ENCODE data around the gene PCSK6. TPM values are rescaled to one million over a fixed set of nuclear protein-coding genes. Genes with fewer than 3 reads are reported as not detected.

PCSK6 gene
- total and polyA plus RNA-seq, 2 of the 8 experiments (the other 6 are each of a cell fraction or from before 2014, with no cell fraction given) = 1.9 to 4.0 TPM

DNA sequence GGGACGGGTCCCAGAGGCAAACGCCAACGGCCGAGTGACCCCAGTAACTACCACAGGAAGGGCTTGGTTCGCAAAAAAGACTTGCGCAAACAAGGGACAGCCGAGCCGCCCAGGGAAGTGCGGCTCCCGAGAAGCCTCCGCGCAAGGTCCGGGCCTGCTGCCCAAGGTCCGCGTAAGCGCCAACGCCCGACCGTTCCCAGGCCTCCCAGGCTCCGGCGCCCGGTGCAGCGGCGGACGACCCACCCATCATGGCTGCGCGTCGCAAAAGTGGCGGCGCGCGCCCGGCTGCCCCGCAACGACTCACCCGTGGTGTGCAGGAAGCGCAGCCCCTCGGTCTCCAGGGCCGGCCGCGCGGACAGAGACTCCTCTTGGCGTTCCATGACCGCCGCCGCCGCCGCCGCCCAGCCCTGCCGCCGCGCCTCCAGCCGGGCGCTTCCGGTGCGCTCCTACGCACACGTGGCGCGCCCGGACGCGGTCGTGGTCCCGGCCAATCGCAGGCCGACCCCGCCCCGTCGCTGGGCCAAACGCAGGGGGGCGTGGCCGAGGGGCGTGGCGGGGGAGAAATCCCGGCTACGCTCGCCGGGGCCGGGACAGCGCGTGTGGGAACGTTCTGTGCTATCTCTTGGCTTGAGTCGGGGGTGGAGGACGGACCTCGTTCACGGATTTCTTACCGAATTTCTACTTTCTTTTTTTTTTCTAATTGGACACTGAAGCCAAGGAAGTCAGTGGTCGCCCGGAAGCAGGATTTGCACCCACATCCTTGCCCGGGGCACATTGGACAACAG lies 212.3 kb downstream of the PCSK6 start, which contains the start of gene SELENOS (continued):
- TF ChIP-seq, protein P1, sequence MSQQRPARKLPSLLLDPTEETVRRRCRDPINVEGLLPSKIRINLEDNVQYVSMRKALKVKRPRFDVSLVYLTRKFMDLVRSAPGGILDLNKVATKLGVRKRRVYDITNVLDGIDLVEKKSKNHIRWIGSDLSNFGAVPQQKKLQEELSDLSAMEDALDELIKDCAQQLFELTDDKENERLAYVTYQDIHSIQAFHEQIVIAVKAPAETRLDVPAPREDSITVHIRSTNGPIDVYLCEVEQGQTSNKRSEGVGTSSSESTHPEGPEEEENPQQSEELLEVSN (IDR thresholded peaks at IDR 0.05) = no peak
- TF ChIP-seq TAF7 (optimal IDR thresholded peaks at IDR 0.05; ENCODE audit: borderline replicate concordance, low read depth, low read length) = peak; percentile 30
- 0 out of 2 replicates have a peak, but pooled peaks have one; percentile 51 for TF ChIP-seq GABPA (IDR thresholded peaks at IDR 0.05; ENCODE audit: borderline replicate concordance, insufficient read depth, low read length)
- TF ChIP-seq ASH2L (IDR thresholded peaks at IDR 0.05; ENCODE audit: low read length) = peak; percentile 75
- TF ChIP-seq SIN3A (conservative IDR thresholded peaks at IDR 0.05 in 1 of 2, IDR thresholded peaks at IDR 0.05 in 1 of 2; ENCODE audit: low read depth in 1 of 2, low read length in 2 of 2) = peak in 1 of 2 experiments; percentile 29; a peak in 1 of 4 replicates

Data from H1 (cell line).